SK-N-MC (cell line): Measurements from ENCODE around the gene SCLT1.

Experiments
- EZH2 ChIP-seq: fragments of 200-600 bp; sonication (generic); IDR thresholded peaks from one replicate; pipeline ENCODE4 v1.6.1; 2017; ENCODE audit warnings: antibody characterized with exemption
- POLR2AphosphoS5 ChIP-seq: IDR thresholded peaks from 2 replicates; pipeline ENCODE4 v1.6.1; 2012; ENCODE audit warnings: mild to moderate bottlenecking, low read depth, low read length, borderline replicate concordance

DNA sequence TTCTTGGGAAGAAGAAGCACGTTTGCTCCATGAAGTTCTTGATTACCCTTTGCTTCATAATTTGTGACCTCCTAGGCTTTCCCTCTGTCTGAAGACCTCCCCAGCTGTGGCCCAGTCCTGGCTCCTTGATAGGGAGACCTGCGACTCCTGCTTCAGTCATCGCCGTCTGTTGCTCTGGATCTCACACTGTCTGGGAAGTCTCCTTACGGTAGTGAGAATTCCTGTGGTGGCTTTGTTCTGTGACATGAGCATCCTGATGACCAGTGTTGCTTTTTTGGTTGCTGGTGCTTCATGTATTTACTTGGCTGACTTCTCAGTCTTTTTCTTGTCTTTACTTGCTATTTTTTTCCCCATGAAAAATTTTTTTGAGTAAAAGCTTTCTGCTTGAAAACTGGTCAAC, 239.6 kb downstream of the SCLT1 start:
- TF ChIP-seq EZH2 = no peak
- TF ChIP-seq POLR2AphosphoS5 = no peak
